Fibroblast of lung (primary cell): ENCODE results near the gene PPP2R3B.

Experiments used
- EZH2 ChIP-seq: IDR thresholded peaks from 2 replicates; pipeline ENCODE4 v1.5.1; 2012; ENCODE audit warnings: low read length, control low read depth, mild to moderate bottlenecking; ENCODE audit errors: missing control alignments
- TF ChIP-seq, protein P1 (sequence below), 2 donors: IDR thresholded peaks in 1 of 2; conservative IDR thresholded peaks in 1 of 2; 1 replicate in 1 of 2; 2 replicates in 1 of 2; pipeline ENCODE4 v1.5.1; 2011 to 2012; ENCODE audit warnings: low read length in 2 of 2, control low read depth in 1 of 2, inconsistent platforms in 1 of 2, low read depth in 1 of 2, mild to moderate bottlenecking in 1 of 2

DNA sequence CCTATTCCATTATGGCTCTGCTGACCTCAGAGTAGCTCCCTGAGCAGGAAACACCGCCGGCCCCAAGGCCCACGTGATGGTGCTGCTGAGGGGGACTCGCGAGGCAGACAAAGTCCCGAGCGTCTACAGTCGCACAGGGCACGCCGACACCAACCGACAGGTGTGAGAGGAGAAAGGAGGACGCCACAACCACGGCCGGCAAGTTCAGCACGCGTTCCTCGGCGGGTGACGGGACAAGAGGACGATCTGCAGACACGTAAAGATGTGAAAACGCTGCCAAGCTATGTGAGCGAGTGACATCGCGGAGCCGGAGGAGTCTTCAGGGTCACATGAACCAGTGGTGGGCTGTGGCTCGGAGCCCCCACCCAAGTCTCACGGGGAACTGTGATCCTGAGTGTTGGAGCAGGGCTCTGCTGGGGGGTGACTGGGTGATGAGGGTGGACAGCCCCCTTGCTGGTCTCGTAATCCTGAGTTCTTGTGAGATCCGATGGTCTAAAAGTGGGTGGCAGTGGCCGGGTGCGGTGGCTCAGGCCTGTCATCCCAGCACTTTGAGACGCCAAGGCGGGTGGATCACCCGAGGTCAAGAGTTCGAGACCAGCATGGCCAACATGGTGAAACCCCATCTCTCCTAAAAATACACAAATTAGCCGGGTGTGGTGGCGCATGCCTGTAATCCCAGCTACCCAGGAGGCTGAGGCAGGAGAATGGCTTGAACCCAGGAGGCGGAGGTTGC lies 34.0 kb downstream of the PPP2R3B start:
- TF ChIP-seq, protein P1, sequence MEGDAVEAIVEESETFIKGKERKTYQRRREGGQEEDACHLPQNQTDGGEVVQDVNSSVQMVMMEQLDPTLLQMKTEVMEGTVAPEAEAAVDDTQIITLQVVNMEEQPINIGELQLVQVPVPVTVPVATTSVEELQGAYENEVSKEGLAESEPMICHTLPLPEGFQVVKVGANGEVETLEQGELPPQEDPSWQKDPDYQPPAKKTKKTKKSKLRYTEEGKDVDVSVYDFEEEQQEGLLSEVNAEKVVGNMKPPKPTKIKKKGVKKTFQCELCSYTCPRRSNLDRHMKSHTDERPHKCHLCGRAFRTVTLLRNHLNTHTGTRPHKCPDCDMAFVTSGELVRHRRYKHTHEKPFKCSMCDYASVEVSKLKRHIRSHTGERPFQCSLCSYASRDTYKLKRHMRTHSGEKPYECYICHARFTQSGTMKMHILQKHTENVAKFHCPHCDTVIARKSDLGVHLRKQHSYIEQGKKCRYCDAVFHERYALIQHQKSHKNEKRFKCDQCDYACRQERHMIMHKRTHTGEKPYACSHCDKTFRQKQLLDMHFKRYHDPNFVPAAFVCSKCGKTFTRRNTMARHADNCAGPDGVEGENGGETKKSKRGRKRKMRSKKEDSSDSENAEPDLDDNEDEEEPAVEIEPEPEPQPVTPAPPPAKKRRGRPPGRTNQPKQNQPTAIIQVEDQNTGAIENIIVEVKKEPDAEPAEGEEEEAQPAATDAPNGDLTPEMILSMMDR (conservative IDR thresholded peaks at IDR 0.05 in 1 of 2, IDR thresholded peaks at IDR 0.05 in 1 of 2; ENCODE audit: low read depth in 1 of 2, low read length in 2 of 2), result no peak
- TF ChIP-seq EZH2, result no peak
